Pancreas (tissue), 10 donors: ENCODE measurements around the gene HIVEP3. TPM values are rescaled to one million over a fixed set of nuclear protein-coding genes. Genes with fewer than 3 reads are reported as not detected.

Experiments used
- ATAC-seq, 4 donors: fragments of 200-7000 bp; cut with Tn5 transposase; one replicate each; pipeline versions ENCODE4 v1.8.0 to v1.9.1; 2020; ENCODE audit warnings: mild to moderate bottlenecking in 4 of 4, moderate library complexity in 4 of 4
- DNase-seq, 6 donors: peaks; one replicate each; pipeline ENCODE4 v3.0.0-alpha.2; 2020
- FAIRE-seq: peaks from 2 replicates; lab custom pipeline; 2012; peaks lifted over from hg19 to GRCh38; lab: Jason Lieb, UNC
- H3K27ac ChIP-seq, 4 donors: fragments of 200-600 bp; sonication (generic); 1 replicate in 3 of 4; 2 replicates in 1 of 4; pipeline versions ENCODE4 v1.5.0 to v1.8.0; 2020
- H3K27me3 ChIP-seq, 4 donors: fragments of 200-600 bp; one replicate each; pipeline ENCODE4 v1.8.0; 2021
- H3K36me3 ChIP-seq, 3 donors: fragments of 200-600 bp; sonication (generic) in 1 of 3; one replicate each; pipeline versions ENCODE4 v1.5.0 to v1.8.0; 2020 to 2021
- H3K4me1 ChIP-seq, 3 donors: fragments of 200-600 bp; one replicate each; pipeline ENCODE4 v1.8.0; 2021
- H3K4me3 ChIP-seq, 4 donors: fragments of 200-600 bp; sonication (generic) in 2 of 4; one replicate each; pipeline versions ENCODE4 v1.5.0 to v1.8.0; 2020 to 2021
- H3K9me3 ChIP-seq, 4 donors: fragments of 200-600 bp; one replicate each; pipeline ENCODE4 v1.8.0; 2021
- WGBS, 2 donors: extraction: QIAGEN DNeasy Blood & Tissue Kit; methylation state at CpG; one replicate each; pipeline ENCODE4 v1.1.7; 2013; 5-methylcytosine and 5-hydroxymethylcytosine counted together
- intact Hi-C, 3 donors: fragments of 100-400 bp; cut with DNase I; formaldehyde crosslinking; loops; one replicate each; pipeline versions ENCODE4 v1.11.1 to v1.14.2; 2022
- polyA plus RNA-seq, 2 donors: library from polyadenylated mRNA; stranded (reverse); fragments of 200-250 nt; gene quantifications; one replicate each; pipeline ENCODE4 v1.2.3, GENCODE V29; 2013
- total RNA-seq, 6 donors: library from RNA; stranded (reverse); fragmentation: NEBNext Ultra II Directional in 4 of 6; extraction: Animal tissue kit (Norgen Biotek cat#: 25700) in 4 of 6; gene quantifications; one replicate each; pipeline versions ENCODE4 v1.2.1 to v1.2.4, GENCODE V29; 2021 to 2023
- TF ChIP-seq, protein P1 (sequence below), 4 donors: fragments of 200-600 bp; sonication (generic) in 3 of 4; IDR thresholded peaks; one replicate each; pipeline versions ENCODE4 v1.5.0 to v1.8.0; 2021; ENCODE audit warnings: antibody characterized with exemption in 4 of 4
- donor health status: healthy with polysubstance abuse.
- donor health status: DM: no; HTN: no; CAD: no; lungs with moderate emphysema.
- donor health status: DM: no; HTN: no; CAD: no.
- donor health status: control.
- donor health status: control.
- donor health status: Bipolar disorder and iron deficiency.
- donor health status: DM: yes; HTN: yes; CAD: no.
- donor health status: DM: no; HTN: no; CAD: no.
- donor health status: DM: no; HTN: no; CAD: no.
- donor health status: DM: yes; HTN: yes; CAD: no.

HIVEP3 gene
- total and polyA plus RNA-seq, 8 donors, result 2.7 to 5.0 (median 3.1) TPM

DNA sequence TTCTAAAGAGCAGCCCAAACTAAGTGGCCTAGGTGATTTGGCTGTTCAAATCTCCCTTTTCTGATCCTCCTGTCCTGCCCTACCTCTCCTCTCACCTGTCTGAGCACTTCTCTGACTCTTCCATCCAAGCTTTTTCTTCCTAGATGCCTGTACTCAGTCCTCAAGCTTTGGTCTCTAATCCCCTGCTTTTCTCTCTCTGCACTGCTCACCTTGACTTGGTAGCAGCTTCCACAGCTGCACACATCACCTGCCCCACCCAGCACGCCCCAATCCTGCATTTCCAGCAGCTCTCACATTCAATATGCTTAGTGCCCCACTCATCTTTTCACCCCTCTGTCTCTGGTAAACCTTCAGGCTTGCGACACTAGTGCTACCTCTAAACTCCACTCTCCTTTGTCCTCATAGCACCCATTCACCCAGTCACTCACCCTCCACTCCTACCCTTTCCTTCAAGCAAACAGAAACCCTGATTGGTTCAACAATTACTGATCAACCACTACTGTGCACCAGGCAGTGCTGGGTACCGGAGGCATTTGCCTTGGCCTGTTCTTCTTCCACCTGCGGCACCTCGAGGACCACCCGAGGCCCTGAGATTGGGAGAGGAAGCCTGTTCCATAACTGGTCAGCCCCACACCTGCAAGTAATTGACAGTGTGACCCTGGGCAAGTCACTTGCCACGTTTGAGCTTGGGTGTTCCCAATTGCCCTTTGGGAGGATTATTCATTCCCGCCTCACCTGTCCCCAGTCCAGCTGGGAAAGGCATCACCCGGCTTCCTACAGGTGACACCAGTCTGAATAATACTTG is 298.2 kb downstream of the HIVEP3 start:
- no peak for FAIRE-seq

DNA sequence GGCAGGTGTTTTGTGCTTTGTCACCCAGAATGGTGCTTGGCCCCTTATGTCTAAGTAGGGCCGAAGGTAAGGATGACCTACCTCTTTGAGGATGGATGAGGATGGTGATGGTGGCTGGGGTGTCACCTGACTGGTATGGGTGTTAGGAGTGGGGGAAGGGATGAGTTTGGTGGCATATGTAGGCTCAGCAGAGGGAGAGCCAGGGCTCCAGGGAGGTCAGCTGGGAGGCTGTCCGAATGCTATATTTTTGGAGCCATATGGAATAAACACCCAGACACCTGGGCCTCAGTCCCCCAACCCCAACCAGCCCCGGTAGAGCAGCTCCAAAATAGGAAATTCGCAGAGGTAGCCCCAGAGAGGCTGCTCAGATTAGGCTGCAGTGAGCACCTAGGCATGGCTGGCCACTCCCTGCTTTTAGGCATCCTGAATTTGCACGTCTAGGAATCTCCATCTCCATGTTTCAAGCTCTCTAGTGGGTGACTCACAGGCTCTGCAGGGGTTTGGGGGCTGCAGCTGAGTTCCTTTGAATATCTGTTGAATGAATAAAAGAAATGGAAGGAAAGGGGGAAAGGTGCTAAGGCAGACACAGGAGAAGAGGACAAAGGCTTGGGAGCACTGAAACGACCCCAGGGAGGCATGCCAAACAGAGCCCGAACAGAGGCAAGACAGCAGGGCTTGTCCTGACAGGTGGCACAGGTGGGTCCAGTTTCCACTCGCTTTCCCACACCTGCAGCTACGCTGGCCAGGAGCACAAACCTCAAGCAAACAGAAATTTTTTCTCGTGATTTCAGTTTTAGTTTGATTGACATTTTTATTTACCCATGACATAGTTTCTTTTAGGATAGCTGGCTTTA is 299.0 kb downstream of the HIVEP3 start:
- intact Hi-C loops, result no loop called here
- Histone ChIP-seq H3K4me3 (no peak overlapping the region), H3K27me3 (no peaks in the 10 kb centered on the region), H3K36me3 (no peaks in the 10 kb centered on the region), H3K27ac (no peak overlapping the region), H3K4me1 (peaks cover 0 to 10% (median 8%) of the 10 kb centered on the region in 3 donors), H3K9me3 (no peaks in the 10 kb centered on the region)
- TF ChIP-seq, protein P1, sequence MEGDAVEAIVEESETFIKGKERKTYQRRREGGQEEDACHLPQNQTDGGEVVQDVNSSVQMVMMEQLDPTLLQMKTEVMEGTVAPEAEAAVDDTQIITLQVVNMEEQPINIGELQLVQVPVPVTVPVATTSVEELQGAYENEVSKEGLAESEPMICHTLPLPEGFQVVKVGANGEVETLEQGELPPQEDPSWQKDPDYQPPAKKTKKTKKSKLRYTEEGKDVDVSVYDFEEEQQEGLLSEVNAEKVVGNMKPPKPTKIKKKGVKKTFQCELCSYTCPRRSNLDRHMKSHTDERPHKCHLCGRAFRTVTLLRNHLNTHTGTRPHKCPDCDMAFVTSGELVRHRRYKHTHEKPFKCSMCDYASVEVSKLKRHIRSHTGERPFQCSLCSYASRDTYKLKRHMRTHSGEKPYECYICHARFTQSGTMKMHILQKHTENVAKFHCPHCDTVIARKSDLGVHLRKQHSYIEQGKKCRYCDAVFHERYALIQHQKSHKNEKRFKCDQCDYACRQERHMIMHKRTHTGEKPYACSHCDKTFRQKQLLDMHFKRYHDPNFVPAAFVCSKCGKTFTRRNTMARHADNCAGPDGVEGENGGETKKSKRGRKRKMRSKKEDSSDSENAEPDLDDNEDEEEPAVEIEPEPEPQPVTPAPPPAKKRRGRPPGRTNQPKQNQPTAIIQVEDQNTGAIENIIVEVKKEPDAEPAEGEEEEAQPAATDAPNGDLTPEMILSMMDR (IDR thresholded peaks at IDR 0.05), result no peak
- DNase-seq (no peak), ATAC-seq (no peak), FAIRE-seq (no peak)
- 58 to 62% methylated on average over 10 of the region's 10 CpGs for WGBS, 2 donors

More for the DNA sequence above, 298.2 kb downstream of the HIVEP3 start:
- H3K9me3 ChIP-seq, result no peaks in the 10 kb centered on the region
- ATAC-seq, result no peak
- WGBS, 2 donors, result 86 to 88% methylated on average over 9 of the region's 9 CpGs
- TF ChIP-seq, protein P1 (IDR thresholded peaks at IDR 0.05), result no peak
- no peaks in the 10 kb centered on the region for H3K36me3 ChIP-seq
- intact Hi-C loops, result no loop called here
- no peaks in the 10 kb centered on the region for H3K27me3 ChIP-seq
- H3K4me1 ChIP-seq, result peaks cover 0 to 10% (median 8%) of the 10 kb centered on the region in 3 donors
- no peak overlapping the region for H3K27ac ChIP-seq
- H3K4me3 ChIP-seq, result no peak overlapping the region
- no peak for DNase-seq

DNA sequence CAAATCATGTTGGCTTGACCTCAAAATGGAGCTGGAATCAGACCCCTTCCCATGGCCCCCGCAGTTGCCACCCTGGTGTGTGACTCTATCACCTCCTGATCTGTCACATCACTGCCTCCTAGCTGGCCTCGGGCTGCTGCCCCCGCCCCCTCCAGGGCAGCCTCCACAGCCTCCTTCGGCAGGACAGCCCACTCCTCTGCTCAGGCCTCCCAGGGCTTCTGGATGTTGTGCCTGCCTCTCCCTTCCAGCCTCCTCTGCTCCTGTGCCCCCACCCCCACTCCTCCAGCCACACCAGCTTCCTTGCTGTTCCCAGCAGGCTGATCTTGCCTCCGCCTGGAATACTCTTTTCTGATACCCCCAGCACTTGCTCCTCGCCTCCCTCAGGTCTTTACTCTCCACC is 299.9 kb downstream of the HIVEP3 start:
- TF ChIP-seq, protein P1 (IDR thresholded peaks at IDR 0.05), result no peak
- FAIRE-seq (no peak), ATAC-seq (no peak), DNase-seq (no peak)
- Histone ChIP-seq H3K4me1 (peaks cover 0 to 10% (median 8%) of the 10 kb centered on the region in 3 donors), H3K9me3 (no peaks in the 10 kb centered on the region), H3K4me3 (no peak overlapping the region), H3K27ac (no peak overlapping the region), H3K27me3 (no peaks in the 10 kb centered on the region), H3K36me3 (no peaks in the 10 kb centered on the region)
- WGBS, 2 donors, result 93 to 94% methylated on average over 6 of the region's 6 CpGs
- intact Hi-C loops, result no loop called here

DNA sequence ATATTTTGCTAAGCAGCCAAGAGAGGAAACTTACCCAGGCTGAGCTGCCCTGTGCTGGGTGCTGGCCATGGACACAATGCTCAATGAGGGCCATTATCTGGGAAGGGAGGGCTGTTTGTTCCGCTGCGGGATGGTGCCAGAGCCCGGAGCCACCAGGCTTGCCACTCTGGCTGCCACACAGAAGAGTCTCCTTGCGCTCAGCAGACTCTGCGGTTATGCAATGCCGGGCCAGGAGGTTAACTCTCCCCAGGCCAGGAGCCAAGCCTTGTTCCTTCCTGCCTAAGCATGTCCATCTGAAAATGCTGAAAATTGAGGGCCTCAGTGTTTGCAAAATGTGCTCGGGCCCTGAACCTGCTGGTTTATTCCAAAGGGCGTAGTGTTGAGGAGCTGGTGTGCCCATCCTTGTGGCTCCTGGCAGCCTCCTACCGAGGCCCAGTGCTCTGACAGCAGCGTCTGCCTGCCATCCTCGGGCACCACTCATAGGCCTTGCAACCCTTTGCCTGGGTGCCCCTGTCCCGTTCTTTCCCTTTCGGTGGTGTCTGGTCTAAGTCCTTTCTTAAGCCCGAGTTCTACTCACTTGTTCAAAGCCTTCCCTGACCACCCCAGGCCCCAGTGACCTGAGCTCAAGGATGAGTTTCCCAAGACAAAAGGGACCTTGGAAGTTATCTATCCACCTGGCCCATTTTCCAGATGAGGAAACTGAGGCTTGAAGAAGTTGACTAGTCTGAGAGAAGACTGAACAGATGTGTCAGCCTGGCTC is 300.5 kb downstream of the HIVEP3 start:
- no peak for FAIRE-seq
- Histone ChIP-seq H3K36me3 (no peaks in the 10 kb centered on the region), H3K27me3 (no peaks in the 10 kb centered on the region), H3K9me3 (no peaks in the 10 kb centered on the region), H3K4me3 (no peak overlapping the region), H3K27ac (peak overlapping the region in 3 of 4 donors; percentile 28 to 41 (median 31)), H3K4me1 (peaks cover 0 to 10% (median 8%) of the 10 kb centered on the region in 3 donors)
- peak; percentile 91 to 97 (median 96) for ATAC-seq
- TF ChIP-seq, protein P1 (IDR thresholded peaks at IDR 0.05), result no peak
- intact Hi-C loops, result no loop called here
- WGBS, 2 donors, result 51 to 54% methylated on average over 14 of the region's 14 CpGs
- peak; percentile 73 to 90 (median 76) for DNase-seq
